Natural killer cell (primary cell): ENCODE results near the gene WNT7A. TPM values are rescaled to one million over a fixed set of nuclear protein-coding genes. Genes with fewer than 3 reads are reported as not detected.

Experiments used
- ATAC-seq, 3 donors: fragments of 150-1000 bp in 2 of 3; fragments of 200-7000 bp in 1 of 3; cut with Tn5 transposase; 1 replicate in 1 of 3; 2 replicates in 2 of 3; pipeline ENCODE4 v1.10.0; 2021; ENCODE audit warnings: mild to moderate bottlenecking in 2 of 3, moderate library complexity in 2 of 3
- DNase-seq, 2 donors: peaks; one replicate each; pipeline versions ENCODE4 v3.0.0 to v3.0.0-alpha.2; 2013 to 2021; ENCODE audit warnings: mixed read lengths in 1 of 2
- H3K27ac ChIP-seq: one replicate; pipeline ENCODE4 v1.5.1; 2013; ENCODE audit warnings: mild to moderate bottlenecking, low read length
- H3K27me3 ChIP-seq: one replicate; pipeline ENCODE4 v1.6.1; 2013; ENCODE audit warnings: low read length; ENCODE audit not compliant: control insufficient read depth, insufficient read depth
- H3K36me3 ChIP-seq: one replicate; pipeline ENCODE4 v1.6.1; 2013; ENCODE audit warnings: low read length; ENCODE audit not compliant: control insufficient read depth, insufficient read depth
- H3K4me1 ChIP-seq: one replicate; pipeline ENCODE4 v1.6.1; 2013; ENCODE audit warnings: low read length; ENCODE audit not compliant: control insufficient read depth, insufficient read depth
- H3K4me3 ChIP-seq: one replicate; pipeline ENCODE4 v1.5.1; 2013; ENCODE audit warnings: low read length
- H3K9me3 ChIP-seq: one replicate; pipeline ENCODE4 v1.6.1; 2013; ENCODE audit warnings: low read length; ENCODE audit not compliant: control insufficient read depth, insufficient read depth
- H3K27ac Mint-ChIP-seq, 2 donors: one replicate each; pipeline ENCODE4 v1.8.0; 2022; ENCODE audit warnings: mild to moderate bottlenecking in 2 of 2, mixed read lengths in 2 of 2, moderate library complexity in 1 of 2
- H3K27me3 Mint-ChIP-seq, 2 donors: one replicate each; pipeline ENCODE4 v1.8.0; 2022; ENCODE audit warnings: low read depth in 2 of 2, mixed read lengths in 2 of 2
- H3K36me3 Mint-ChIP-seq: one replicate; pipeline ENCODE4 v1.8.0; 2022; ENCODE audit warnings: mixed read lengths
- H3K4me1 Mint-ChIP-seq, 2 donors: one replicate each; pipeline ENCODE4 v1.8.0; 2022; ENCODE audit warnings: mixed read lengths in 2 of 2
- H3K4me3 Mint-ChIP-seq: one replicate; pipeline ENCODE4 v1.8.0; 2022; ENCODE audit warnings: mild to moderate bottlenecking, moderate library complexity, mixed read lengths
- H3K9me3 Mint-ChIP-seq, 2 donors: one replicate each; pipeline ENCODE4 v1.8.0; 2022; ENCODE audit warnings: mixed read lengths in 2 of 2
- CTCF ChIP-seq: fragments of 200-600 bp; IDR thresholded peaks from one replicate; pipeline ENCODE4 v1.8.0; 2022; ENCODE audit warnings: antibody characterized with exemption
- WGBS: methylation state at CpG from one replicate; pipeline ENCODE4 v1.1.7; 2013; ENCODE audit warnings: missing lambda C conversion rate; ENCODE audit not compliant: insufficient coverage; 5-methylcytosine and 5-hydroxymethylcytosine counted together
- intact Hi-C: fragments of 100-400 bp; cut with micrococcal nuclease; formaldehyde crosslinking; loops from one replicate; pipeline ENCODE4 v1.14.2; 2022
- total RNA-seq, 4 donors: library from RNA; stranded (reverse); fragments of 120-200 nt in 1 of 4; gene quantifications; one replicate each; pipeline versions ENCODE4 v1.2.3 to v1.2.4, GENCODE V29; 2013 to 2022

Gene WNT7A
- total RNA-seq, 3 donors from 2014 or later (not counting 1 experiment from before 2014, with no cell fraction given): 0.18 to 0.45 TPM; not detected in 1

- Histone ChIP-seq H3K4me3 (no peak overlapping the region), H3K27me3 (peaks cover 24% of the 10 kb centered on the region), H3K9me3 (no peaks in the 10 kb centered on the region), H3K27ac (no peak overlapping the region), H3K36me3 (no peaks in the 10 kb centered on the region), H3K4me1 (peaks cover 15% of the 10 kb centered on the region)
- 91% methylated on average over 16 of the region's 16 CpGs for WGBS
- intact Hi-C loops: no loop called here
- Mint-ChIP-seq H3K36me3 (no peaks in the 10 kb centered on the region), H3K4me1 (peaks cover 0 to 11% of the 10 kb centered on the region in 2 donors), H3K27ac (no peak overlapping the region), H3K9me3 (no peaks in the 10 kb centered on the region), H3K4me3 (no peak overlapping the region), H3K27me3 (peaks cover 46 to 58% of the 10 kb centered on the region in 2 donors)
- no peak for DNase-seq
- no peak for TF ChIP-seq CTCF
- no peak for ATAC-seq
Observed at GRCh38 chr3:13874891-13875290, 5.0 kb downstream of the WNT7A start.

DNA sequence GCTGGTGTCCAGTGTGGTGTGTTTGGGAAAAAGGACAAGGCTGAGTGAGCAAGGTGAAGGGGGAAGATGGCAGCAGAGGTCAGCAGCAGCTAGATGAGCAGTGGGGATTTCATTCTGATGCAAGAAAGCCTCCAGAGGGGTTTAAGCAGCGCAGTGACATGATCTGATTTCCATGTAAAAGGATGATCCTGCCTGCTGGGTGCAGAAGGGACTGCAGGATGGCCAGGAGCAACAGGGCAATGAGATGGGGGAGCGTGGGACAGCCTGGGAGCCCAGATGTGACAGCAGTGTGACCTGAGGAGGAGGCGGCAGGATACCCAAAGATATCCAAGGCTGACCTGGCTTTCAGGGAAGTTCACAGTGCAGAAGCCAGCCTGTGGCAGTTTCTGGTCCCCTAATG, 6.1 kb downstream of the WNT7A start:
- no peaks in the 10 kb centered on the region for H3K36me3 Mint-ChIP-seq
- H3K4me3 ChIP-seq: no peak overlapping the region
- H3K4me3 Mint-ChIP-seq: no peak overlapping the region
- DNase-seq (no peak), ATAC-seq (no peak)
- 57% methylated on average over 3 of the region's 3 CpGs for WGBS
- intact Hi-C loops: no loop called here
- H3K4me1 ChIP-seq: peaks cover 7% of the 10 kb centered on the region
- TF ChIP-seq CTCF: no peak
- H3K27ac ChIP-seq: no peak overlapping the region
- peaks cover 42 to 58% of the 10 kb centered on the region in 2 donors for H3K27me3 Mint-ChIP-seq
- peaks cover 0 to 8% of the 10 kb centered on the region in 2 donors for H3K4me1 Mint-ChIP-seq
- no peaks in the 10 kb centered on the region for H3K36me3 ChIP-seq
- H3K9me3 Mint-ChIP-seq: no peaks in the 10 kb centered on the region
- H3K27me3 ChIP-seq: peaks cover 17% of the 10 kb centered on the region
- H3K9me3 ChIP-seq: no peaks in the 10 kb centered on the region
- H3K27ac Mint-ChIP-seq: no peak overlapping the region

DNA sequence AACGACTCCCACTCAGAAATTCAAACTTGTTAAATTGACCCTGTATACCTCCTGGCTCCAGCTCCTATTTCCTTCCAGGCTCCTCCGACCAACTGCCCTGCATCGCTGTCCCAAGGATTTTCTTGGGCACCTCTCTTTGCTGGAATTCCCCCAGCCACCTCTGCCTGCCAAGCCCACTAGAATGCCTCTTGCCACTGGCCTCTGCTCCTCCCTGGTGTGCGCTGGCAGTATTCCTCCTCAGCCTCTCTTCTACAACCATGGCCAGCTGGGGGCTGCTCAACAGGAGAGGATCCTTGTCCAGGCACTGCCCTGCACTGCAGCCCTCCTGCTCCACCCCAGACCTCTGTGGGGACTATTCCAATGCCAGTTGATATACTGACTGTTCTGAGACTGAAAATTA, 7.4 kb downstream of the WNT7A start:
- Mint-ChIP-seq H3K9me3 (no peaks in the 10 kb centered on the region), H3K27ac (no peak overlapping the region), H3K27me3 (peaks cover 43 to 53% of the 10 kb centered on the region in 2 donors), H3K36me3 (no peaks in the 10 kb centered on the region), H3K4me1 (no peaks in the 10 kb centered on the region), H3K4me3 (no peak overlapping the region)
- no peak overlapping the region for H3K4me3 ChIP-seq
- H3K27me3 ChIP-seq: peaks cover 7% of the 10 kb centered on the region
- no peak for ATAC-seq
- WGBS: 87% methylated on average over 4 of the region's 4 CpGs
- DNase-seq: no peak
- TF ChIP-seq CTCF: no peak
- no peaks in the 10 kb centered on the region for H3K9me3 ChIP-seq
- H3K36me3 ChIP-seq: no peaks in the 10 kb centered on the region
- H3K4me1 ChIP-seq: no peaks in the 10 kb centered on the region
- intact Hi-C loops: no loop called here
- no peak overlapping the region for H3K27ac ChIP-seq

GRCh38 chr3:13871791-13872190, 8.1 kb downstream of the WNT7A start:
- peaks cover 38 to 53% of the 10 kb centered on the region in 2 donors for H3K27me3 Mint-ChIP-seq
- no peak overlapping the region for H3K4me3 Mint-ChIP-seq
- no peak overlapping the region for H3K27ac Mint-ChIP-seq
- peaks cover 2% of the 10 kb centered on the region in 2 donors for H3K4me1 Mint-ChIP-seq
- H3K9me3 Mint-ChIP-seq: no peaks in the 10 kb centered on the region
- Histone ChIP-seq H3K4me1 (peaks cover 1% of the 10 kb centered on the region), H3K9me3 (no peaks in the 10 kb centered on the region), H3K27ac (no peak overlapping the region), H3K27me3 (peaks cover 7% of the 10 kb centered on the region), H3K36me3 (no peaks in the 10 kb centered on the region), H3K4me3 (no peak overlapping the region)
- DNase-seq (no peak), ATAC-seq (no peak)
- intact Hi-C loops: no loop called here
- H3K36me3 Mint-ChIP-seq: no peaks in the 10 kb centered on the region
- WGBS: 74% methylated on average over 4 of the region's 4 CpGs
- no peak for TF ChIP-seq CTCF
